Effector CD4-positive, alpha-beta T cell (primary cell): ENCODE measurements around the gene NTNG2.

Source experiments
- DNase-seq: peaks from one replicate; pipeline ENCODE4 v3.0.0-alpha.2; 2020

The NTNG2 gene

GRCh38 chr9:132207839-132208615 is 46.2 kb downstream of the NTNG2 start:
- no peak for DNase-seq

GRCh38 chr9:132209228-132209627 is 47.4 kb downstream of the NTNG2 start:
- DNase-seq: no peak

GRCh38 chr9:132210472-132211145 is 48.8 kb downstream of the NTNG2 start:
- no peak for DNase-seq

GRCh38 chr9:132211570-132211969 is 49.7 kb downstream of the NTNG2 start:
- DNase-seq: no peak

GRCh38 chr9:132214027-132214622 is 52.3 kb downstream of the NTNG2 start:
- DNase-seq: no peak

GRCh38 chr9:132216861-132217619 is 55.2 kb downstream of the NTNG2 start:
- DNase-seq: no peak

GRCh38 chr9:132218208-132218607 is 56.4 kb downstream of the NTNG2 start:
- no peak for DNase-seq

GRCh38 chr9:132221941-132222340 is 60.1 kb downstream of the NTNG2 start:
- DNase-seq: no peak

- DNase-seq: no peak
Observed at GRCh38 chr9:132224645-132225044, 62.8 kb downstream of the NTNG2 start.

GRCh38 chr9:132226571-132227430 is 64.9 kb downstream of the NTNG2 start:
- no peak for DNase-seq

GRCh38 chr9:132228062-132228461 is 66.2 kb downstream of the NTNG2 start:
- no peak for DNase-seq

- DNase-seq: no peak
Observed at GRCh38 chr9:132230605-132231004, 68.7 kb downstream of the NTNG2 start.

GRCh38 chr9:132231019-132231701 is 69.3 kb downstream of the NTNG2 start:
- DNase-seq: no peak

- DNase-seq: no peak
Observed at GRCh38 chr9:132232522-132232921, 70.7 kb downstream of the NTNG2 start.

- DNase-seq: no peak
Observed at GRCh38 chr9:132233138-132233537, 71.3 kb downstream of the NTNG2 start.

GRCh38 chr9:132234535-132234934 is 72.7 kb downstream of the NTNG2 start:
- no peak for DNase-seq

GRCh38 chr9:132235125-132235524 is 73.3 kb downstream of the NTNG2 start:
- DNase-seq: no peak

- DNase-seq: peak; percentile 76
Observed at GRCh38 chr9:132235894-132236661, 74.2 kb downstream of the NTNG2 start.

- DNase-seq: no peak
Observed at GRCh38 chr9:132236662-132237311, 74.9 kb downstream of the NTNG2 start.

- no peak for DNase-seq
Observed at GRCh38 chr9:132237481-132237880, 75.6 kb downstream of the NTNG2 start.
